NCI-H2029 (cell line): ENCODE data around the gene ANGEL1.

Source experiments
- DNase-seq: peaks from one replicate; lab custom pipeline; 2025; lab: John Stamatoyannopoulos, UW

The ANGEL1 gene

DNA sequence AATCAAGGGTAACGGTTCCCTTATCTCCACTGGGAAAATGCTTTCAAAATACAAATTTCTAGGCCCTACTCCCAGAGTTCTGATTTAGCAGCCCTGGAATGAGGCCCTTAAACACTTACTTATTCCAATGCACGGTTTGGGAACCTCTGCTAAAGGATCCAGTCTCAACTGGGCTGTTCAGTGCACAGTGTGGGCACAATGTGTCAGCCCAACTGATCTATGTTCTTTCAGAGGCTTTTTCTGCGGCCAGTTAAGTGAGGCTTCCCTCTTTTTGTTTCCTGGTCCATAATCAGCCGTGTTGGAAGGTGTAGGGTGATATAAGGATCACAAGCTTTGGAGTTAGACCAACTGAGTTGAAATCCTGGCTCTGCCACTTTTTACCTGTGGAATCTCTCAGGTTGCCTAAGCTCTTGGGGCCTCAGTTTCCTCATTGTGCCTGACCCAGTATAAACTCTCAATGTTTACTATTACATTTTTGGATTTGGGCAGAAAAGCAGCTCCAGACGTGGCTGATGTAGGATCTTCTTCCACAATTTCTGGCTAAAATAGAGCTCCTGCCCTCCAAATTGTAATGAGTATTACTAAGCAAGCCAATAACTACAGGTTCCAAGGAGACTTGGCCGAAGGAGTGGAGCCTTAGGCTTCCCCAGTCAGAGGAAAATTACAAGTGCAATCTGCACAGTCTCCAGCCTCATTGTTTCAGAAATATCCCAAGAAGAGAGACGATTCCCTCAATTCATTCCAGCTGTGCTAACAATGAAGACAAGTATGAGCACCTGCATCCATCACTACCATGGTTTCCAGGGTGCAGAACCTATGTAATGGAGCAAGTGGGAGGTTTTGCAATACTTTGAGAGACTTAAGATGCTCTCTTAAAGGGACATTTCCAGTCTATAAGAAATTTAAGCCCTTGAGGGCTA lies 2.3 kb upstream of the ANGEL1 start:
- no peak for DNase-seq

DNA sequence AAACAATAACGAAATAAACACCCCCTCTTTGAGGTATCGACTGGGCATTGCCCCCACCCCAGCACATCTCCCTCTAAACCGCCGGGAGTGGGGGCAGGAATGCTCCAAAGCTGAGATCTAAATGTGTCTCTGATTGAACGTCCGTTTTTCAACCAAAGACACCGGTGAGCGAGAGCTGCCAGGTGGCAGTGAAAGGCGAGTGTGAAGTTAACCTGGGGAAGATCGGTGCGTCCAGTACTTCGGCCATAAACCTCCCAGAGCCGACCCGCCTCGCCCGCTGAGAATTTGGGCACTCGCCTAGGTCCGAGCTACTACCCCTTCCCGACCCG lies 625 bp downstream of the ANGEL1 start:
- no peak for DNase-seq

DNA sequence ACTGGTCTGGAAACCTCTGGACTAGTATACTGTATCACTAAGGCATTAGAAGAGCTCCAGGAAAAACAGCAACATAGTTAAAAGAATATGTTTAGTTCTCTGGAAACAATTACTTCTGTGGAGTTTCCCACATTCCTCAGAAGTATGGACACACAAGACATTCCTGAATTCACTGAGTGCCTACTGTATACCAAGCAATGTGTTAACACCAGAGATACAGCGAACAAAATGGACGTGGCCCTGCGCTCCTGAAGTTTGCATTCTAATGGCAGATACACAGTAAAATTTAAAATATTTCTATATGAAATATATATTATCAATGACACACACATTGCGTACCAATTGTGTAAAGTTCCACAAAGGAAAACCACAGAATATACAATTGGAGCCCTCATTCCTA lies 1.1 kb downstream of the ANGEL1 start:
- DNase-seq = no peak

DNA sequence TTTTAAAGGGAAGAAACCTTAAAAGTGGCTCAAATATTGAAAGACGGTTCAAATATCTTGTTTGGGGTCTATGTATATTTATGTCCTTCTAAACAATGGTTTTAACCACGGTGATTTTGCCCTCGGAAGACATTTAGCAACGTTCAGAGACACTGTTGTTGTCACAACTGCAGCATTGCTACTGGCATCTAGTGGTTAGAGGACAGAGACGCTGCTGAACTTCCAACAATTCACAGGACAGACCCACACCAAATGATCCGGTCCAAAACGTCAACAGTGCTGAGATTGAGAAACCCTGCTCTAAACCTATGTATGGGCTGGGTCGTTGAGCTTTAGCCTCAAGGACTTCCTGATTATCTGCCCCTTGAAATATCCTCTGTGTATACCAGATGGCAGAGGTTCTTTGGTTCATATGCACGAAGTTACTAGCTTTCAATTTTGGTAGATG lies 1.7 kb downstream of the ANGEL1 start:
- DNase-seq = peak; percentile 1

DNA sequence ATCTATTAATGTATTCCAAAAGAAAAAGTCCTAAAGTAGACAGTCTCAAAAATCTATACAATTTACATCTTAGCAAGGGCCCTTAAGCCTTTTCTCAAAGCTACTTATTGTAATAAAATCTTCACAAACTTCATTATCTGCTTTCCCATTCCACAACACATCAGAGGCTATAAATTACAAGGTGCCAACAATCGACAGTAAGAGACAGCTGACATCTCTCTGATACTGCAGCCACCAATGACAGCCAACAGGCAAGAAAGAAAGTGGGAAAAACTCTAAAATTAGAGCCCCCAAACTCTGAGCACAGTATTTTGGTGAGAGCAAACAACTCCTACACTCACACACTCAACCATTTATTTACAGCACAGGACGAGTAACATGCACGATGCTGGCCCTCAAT lies 2.2 kb downstream of the ANGEL1 start:
- DNase-seq = no peak

DNA sequence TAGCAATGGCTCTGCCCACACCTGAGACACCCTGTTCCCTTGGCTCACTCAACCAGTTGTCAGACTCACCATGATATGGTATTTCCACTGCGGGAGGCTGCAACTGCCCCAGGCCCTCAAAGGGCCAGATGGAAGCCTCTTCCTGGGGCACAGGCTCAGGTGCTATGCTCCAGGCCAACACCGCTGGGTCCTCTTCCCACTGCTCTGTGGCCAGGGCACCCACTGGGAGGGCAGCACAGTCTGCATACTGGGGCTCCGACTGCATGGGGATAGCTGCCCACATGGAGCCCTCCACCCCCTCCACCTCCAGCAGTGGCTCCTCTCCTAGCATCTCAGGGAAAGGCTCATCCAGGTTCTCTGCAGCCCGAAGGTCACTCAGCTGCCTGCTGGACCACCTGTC lies 3.7 kb downstream of the ANGEL1 start:
- no peak for DNase-seq

DNA sequence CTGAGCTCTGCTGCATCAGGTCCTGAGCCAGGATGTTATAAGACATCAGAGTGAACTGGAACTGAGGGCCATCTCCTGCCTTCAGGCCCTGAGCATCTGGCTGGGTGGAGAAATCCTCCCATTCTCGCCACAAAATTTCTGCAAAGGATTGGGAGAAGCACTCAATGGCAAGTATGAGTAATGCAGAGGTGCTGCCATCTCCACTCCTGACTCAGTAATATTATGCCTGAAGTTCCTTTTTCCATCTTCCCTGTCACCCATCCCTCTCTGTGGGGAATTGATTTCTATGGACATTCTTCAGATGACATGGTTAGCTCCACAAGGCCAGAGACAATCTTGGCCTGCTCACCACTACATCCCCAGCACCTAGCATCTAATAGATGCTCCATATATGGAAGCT lies 4.7 kb downstream of the ANGEL1 start:
- DNase-seq = no peak

DNA sequence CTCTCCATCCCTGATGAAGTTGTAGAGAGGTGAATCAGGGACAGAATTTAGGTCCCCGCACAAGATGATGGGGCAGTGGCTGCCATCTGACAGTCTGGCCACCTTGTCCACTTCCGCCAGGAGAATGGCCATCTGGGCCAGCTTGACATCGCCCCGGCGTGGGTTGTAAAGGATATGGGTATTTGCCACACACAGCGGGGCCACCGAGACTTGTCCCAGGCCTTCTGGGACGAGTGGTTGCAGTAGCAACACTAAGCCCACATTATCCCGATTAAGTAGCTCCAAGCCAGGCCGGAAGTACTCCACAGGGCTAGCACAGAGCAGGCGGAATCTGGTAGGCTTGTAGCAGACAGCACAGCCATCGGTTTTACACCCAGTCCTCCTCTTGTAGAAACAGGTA lies 6.2 kb downstream of the ANGEL1 start:
- no peak for DNase-seq

DNA sequence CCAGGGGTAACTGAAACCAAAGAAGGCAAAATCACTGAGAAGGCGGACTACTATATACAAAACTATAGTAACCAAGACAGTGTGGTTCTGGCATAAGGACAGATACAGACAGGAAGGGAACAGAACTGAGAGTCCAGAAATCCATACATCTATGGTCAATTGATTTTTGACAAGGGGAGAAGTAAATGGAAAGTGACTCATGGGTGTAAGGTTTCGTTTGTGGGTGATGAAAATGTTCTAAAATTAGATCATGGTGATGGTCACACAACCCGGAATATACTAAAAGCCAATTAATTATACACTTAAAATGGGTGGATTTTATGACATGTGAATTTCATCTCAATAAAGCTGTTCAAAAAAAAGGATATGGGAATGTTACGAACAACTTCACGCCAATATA lies 18.7 kb downstream of the ANGEL1 start:
- DNase-seq = no peak

DNA sequence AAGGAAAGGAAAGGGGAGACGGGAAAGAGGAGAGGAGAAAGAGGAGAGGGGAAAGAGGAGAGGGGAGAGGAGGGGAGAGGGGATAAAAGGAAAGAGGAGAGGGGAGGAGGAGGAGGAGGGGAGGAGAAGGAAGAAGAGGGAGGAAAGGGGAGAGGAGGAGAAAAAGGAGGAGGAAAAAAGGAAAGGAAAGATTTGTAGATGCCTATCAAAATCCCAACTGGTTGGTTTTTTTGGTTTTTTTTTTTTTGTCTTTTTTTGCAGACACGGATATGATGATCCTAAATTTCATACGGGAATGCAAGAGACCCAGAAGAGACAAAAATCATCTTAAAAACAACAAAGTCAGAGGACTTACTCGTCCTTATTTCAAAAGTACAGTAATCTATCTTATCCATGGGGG lies 19.4 kb downstream of the ANGEL1 start:
- DNase-seq = no peak

DNA sequence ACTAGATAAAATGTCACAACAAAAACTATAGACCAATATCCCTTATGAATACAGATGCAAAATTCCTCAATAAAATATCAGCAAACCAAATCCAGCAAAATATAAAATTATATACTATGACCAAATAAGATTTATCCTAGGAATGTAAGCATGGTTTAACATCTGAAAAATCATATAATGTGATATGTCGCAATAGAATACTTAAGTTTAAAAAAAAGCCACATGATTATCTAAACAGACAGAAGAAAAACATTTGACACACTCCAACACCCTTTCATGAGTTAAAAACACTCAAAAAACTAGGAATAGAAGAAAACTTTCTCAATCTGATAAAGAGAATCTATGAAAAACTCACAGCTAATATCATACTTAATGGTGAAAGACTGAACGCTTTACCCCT lies 20.3 kb downstream of the ANGEL1 start:
- no peak for DNase-seq

DNA sequence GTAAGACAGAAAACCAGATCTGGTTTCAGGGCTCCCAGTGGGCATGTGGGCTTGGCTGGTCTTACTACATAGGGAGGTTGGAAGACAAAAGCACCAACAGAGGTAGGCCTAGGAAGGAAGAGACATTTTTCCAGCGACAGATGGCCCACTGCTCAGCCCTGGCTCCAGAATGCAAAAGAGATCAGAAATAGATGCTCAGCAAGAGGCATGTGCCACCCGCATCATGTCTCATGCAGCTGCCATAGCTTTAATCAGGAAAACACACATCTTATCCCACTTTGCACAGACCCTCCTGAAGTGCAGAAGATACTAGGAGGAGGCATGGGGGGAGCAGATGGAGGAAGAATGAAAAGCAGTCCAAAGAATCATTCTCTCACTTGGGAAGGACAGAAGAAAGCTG lies 26.1 kb downstream of the ANGEL1 start:
- no peak for DNase-seq

DNA sequence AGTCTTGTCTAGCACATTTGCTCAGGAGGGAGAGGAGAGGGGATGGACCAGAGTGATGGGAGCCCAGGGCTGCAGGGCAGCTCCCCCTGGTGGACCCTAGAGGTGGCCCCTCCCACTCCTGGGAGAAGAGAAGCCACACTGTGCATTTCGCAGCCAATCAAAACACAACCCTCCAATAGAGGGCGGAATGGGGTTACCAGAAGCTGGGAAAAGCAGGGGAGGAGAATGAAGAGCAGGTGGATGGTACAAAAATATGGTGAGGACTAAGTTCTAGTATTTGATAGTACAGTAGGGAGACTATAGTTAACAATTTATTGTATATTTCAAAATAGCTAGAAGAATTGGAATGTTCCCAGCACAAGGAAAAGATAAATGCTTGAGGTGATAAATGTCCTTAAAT lies 27.8 kb downstream of the ANGEL1 start:
- DNase-seq = peak; percentile 16

DNA sequence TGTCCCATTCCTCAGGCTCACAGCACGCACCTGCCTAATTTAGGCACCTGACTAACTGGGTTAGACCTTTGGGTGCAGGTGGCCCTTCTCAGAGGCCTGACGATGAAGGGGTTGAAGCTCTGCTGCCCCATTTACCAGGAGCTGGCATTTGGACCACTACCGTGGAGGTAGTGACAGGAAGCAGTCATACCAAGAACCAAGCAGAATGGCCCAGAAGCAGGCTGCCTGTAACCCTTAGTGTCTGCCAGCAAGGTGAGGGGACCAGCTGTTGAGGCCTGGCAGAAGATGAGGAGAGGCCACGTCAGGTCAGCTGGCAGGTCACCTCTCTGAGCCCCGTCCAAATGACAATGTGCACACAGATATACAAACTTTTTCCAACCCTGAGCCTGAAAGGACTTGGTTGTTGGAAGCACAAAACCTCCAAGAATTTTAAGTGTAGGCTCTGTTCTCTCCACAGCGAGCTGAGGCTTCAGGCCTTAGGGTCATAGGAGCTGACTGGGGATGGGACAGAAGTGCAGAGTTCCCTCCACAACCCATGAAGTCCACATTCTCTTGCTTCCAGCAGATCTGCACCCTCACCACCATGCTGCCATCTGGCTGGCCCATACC lies 28.3 kb downstream of the ANGEL1 start:
- no peak for DNase-seq

DNA sequence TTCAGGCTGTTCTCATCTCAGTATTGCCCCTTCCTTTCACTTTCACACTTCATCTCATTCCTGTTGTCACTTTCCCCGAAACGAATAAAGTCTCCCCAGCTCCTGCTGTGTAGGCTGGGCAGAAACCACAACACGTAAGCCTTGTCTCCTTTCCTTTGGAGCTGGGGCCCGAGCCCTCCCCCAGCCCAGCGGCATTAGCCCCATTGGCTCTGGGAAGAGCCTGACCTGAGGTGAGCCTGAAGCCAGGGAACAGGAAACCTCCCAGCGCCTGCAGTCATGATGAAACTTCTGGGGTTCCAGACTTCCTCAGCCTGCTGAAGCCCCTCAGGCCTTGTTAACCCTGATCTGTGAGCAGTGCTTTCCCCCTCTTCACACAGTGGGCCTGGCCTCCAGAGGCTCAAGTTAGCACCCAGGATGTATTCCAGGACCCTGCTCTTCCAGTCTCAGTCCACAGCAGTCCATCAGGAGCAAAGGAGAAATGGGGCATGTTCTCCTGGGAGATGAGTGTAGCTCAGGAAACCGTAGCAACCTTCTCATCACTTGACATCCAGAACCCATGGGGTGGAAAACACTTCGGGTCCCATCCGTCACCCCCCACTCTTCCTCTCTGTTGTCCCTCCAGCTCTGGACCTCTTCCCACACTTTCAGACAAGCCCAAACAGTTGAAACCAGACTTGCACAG lies 29.7 kb downstream of the ANGEL1 start:
- DNase-seq = no peak

DNA sequence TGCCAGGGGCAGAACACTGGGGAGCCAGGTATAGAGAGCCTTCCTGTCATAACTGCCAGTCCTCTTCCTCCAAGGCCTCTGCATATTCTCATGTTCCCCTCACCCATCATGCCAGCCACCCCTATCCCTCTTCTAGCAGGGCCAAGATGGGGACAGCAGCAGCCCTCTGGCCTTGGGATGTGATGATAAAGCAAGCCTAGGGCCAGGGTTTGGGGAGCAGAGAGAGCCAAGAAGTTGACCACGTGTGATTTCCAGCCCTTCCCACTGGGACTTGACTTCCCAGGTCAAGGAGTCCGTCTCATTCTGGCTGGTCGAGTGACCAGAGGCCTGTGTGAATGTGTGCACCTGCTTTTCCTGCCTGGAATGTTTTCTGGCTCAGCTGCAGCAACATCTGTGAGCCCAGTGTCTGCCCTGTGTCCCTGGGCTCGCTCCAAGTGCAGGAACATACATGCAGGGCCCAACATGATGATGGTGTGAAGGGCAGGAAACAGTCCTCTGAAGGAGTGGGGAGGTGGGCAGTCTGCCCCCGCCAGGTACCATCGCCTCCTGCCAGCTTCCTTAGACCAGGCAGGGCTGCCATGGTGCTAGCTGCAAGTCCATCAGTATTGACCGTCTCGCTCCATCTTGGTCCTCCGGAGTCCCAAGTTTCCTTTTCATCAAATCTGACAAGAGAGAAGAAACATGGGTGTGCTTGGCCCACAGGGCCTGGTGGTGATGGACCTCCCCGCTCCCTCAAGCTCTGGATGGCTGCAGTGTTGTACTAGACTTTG lies 30.4 kb downstream of the ANGEL1 start:
- no peak for DNase-seq

DNA sequence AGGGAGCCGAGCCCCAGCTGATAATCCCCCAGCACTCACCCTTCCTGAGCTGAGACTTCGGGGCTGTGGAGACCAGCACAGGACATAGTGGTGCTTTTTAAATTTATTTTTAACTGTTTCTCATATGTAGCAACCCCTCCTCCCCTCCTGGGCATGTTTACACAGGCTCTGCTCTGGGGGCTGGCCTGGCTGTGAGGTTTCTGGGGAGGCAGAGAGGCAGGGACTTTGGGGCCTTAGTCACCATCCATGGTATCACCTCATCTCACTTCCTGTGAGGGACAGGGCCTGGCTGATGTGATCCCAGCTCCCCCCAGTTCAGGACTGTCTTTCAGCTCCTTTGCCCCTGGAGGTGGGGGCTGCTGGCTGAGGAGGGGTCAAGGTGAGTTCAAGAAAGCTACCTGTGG lies 31.0 kb downstream of the ANGEL1 start:
- DNase-seq = no peak

DNA sequence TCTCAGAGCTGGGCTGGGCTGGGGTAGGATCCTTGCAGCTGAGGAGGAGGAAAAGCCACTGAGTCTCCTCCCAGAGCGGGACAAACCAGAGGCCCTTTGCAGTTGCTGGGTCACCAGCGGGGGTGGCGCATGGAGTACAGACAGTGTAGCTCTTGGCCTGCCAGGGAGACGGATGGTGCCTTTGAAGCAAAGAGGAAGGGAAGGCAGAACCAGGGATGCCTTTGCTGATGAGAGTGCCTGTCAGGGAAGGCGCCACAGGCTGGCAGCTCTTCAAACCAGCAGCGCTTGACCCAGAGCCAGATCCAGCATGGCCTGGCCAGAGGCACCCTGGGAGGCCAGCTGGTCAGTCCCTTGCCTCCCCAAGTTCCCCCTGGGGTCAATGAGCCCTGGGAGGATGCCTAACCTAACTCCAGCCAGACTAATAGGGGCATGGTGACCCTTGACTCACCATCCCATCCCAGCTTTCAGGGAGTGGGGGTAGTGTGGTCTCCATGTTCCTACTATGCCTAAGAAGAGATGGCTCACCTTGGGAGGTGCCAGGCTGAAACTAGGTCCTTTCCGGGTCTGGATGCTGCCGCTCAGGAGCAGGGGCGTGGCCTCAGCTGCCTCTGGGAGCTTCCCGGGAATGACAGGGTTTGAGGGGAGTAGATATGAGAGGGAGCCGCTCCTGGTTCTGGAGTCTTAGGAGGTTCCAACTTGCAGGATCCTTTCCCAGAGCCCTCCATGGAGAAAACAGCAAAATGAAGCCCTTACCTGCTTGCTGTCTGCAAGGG lies 31.6 kb downstream of the ANGEL1 start:
- no peak for DNase-seq

DNA sequence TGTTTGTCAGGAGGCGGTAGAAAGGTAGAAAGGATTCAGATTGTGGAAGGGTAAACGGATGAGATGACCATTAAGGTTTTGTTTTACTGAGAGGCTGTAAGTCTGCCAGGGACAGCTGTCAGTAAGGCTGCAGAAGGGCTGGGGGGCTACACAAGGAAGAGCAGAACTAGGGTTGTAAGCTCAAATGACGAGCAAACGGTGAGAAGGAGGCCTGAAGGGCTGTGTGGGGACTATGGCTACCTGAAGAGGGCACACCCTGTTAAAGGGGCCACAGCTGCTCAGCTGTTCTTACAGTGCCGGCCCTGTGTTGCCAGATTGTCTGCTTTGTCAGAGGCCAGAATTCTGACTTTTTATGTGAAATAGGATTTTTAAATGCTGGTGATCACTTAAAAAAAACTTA lies 32.3 kb downstream of the ANGEL1 start:
- no peak for DNase-seq

DNA sequence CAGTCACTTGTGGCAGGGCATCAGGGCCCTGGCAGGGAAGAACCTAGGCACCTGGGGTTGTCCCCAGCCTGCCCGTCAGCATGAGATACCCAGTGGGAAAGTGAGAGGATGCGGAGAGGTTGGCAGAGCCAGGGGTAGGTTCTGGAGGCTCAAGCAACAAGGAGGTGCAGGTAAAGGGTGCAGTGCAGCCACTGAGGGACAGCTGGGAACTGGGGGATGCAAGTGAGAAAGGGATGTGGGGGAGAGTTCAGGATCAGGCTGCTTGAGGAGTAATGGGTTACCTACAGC lies 32.7 kb downstream of the ANGEL1 start:
- no peak for DNase-seq

DNA sequence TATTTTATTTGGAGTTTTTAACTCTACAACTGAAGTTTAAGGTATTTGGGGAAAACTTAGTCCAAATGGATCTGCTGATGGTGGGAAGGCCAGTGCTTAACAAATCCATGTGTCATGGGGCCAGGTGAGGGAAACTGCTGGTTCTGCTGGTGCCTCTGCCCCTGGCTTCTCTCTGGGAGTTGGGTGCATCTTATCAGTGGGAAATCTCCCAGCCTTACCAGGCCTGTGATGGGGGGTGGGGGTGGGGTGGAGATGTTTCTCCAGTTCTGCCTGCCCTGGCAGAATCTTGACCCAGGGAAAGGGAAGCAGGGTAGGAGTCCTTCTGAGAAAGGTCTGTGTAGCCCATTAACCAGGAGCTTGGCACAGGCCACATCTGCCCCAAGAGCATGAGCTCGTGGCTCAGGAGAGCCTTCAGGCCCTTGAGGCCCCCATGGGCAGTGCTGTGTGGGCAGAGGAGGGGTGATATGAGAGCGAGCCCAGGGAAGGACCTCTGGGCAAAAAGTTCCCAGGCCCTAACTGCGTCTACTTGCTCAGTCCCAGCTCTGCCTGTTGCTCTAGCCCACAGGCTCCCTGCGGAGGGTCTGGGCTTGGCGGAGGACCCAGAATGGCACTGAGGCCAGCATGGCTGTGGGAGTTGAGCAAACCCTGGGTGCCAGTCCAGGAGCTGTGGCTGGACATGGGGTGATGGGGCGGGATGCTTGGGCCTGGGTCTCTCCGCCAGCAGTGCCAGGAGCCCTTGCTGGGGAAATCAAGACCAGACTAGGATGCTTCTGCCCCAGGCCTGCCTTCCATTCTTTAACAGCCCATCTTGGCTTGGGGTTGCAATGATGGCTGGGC lies 33.2 kb downstream of the ANGEL1 start:
- no peak for DNase-seq
